Fibroblast of skin of back (primary cell): ENCODE measurements around the gene CLTA.
"Not testable (repeated sequence)": the region's sequence is repeated elsewhere in the genome, so short reads cannot be mapped to it uniquely, and the experiment has no call there.

Experiments used
- DNase-seq: peaks from one replicate; pipeline ENCODE4 v3.0.0-alpha.2; 2013

The CLTA gene

DNA sequence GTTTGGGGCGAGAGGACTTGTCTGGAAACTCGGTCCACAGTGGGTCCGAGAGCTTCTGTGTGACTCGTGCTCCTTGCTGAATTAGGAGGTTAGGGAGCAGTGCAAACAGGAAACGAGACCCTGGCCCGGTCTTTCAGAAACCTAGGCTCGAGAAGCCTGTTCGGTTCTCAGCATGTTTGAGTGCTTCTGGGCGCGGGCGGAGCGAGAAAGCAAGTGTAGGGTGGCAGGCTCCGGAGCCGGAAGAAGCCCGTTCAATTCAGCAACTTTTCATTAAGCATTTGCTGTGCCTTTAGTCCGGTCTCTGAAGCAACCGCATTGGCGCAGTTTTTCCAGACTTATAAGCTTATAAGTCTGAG, 547 bp downstream of the CLTA start:
- peak; percentile 27 for DNase-seq

DNA sequence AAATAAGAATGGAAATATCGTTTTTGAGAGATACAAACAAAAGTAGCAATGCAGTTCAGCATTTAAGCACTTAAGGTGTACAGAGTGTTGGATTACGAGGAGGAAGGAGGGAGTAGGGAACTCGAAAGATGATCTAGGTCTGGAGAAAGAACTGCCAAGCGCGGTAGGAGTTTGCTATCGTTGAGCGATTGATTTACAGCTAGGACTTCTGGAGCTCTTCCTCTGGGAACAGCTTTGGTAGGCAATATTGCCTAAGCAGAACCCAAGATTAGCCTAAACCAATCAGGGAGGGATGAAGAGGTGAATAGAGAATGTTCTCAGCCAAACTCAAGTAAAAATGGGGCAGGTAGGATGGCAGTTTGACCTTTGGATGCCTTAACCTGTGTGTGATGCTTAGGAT, 965 bp downstream of the CLTA start:
- DNase-seq = no peak

- no peak for DNase-seq
Observed at GRCh38 chr9:36192196-36192595, 1.5 kb downstream of the CLTA start.

DNA sequence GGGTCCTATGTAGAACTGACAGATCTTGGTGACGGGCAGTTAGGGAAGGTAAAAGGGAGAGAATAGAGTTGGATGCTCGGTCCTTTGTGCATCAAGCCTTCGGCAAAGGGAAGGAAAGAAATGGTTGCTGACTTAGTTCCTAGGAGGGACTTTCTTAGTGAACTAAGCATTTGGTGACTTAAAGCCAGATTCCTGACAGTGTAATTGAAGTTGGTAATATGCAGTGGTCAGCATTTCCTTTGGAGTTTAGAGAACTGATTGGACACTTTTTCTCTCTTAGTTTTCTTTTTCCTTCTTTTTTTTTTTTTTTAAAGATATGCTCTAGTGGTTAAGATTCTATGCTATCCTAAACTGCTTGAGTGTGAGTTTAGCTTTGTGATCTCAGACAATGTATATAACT, 2.3 kb downstream of the CLTA start:
- DNase-seq = no peak

DNA sequence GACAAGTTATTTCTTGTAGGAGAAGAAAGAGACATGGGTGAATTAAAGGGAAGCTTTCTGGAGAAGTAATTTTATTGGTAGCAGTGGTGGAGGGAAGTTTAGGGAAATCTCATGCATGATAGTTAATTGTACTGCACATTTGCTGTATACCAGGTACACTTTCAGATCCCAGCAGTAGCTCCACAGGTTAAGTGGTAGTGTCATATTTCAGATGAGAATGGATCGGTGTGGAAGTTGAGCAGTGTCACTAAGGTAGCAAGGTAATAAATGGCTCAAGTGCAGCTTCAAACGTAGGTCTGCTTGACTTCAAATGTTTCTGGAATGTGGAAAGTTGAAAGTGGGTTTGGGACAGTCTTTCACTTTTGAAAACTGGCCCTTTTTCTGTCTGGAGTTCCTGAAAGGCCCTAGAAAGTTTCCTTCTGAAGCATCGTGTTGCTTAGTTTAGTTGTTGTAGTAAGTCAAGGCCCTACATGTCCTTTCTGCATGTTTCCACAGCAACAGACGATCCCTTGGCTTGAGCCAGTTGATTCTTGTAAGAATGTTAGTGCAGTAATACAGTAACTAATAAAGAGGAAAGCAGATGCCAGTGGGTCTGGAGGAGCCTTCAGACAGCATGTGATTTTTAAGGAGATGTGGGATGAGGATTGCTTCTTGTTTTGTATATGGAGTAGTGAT, 3.7 kb downstream of the CLTA start:
- DNase-seq = no peak

DNA sequence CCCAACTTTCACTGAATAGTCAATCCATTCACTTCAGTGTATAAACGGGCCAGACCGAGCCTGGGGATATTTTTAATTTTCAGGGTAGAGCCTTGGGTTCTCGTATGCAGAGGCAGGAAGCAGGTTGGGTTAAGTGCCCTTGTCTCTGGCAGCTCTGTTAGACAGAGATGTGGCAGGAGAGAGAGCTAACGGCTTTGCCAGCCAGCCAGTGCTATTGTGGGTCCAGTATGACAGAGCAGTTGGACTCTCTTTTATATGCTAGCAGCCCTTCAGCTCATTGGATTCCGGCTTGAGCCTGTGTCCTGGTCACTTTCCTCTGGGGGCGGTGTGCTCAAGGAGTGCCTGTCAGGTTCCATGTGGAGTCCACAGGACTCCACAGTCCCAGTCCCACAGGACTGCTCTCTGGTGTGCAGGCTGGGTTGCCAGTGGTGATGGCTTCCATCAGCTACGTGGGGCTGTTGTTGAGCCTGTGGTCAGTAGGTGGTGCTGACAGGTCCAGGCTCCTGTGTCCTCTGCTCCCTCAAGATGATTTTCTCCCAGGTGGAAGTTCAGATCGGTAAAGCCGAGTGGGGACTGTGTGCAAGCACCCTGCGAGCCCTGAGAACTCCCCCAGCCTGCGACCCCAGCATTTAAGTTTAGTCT, 14.3 kb downstream of the CLTA start:
- DNase-seq = no peak

DNA sequence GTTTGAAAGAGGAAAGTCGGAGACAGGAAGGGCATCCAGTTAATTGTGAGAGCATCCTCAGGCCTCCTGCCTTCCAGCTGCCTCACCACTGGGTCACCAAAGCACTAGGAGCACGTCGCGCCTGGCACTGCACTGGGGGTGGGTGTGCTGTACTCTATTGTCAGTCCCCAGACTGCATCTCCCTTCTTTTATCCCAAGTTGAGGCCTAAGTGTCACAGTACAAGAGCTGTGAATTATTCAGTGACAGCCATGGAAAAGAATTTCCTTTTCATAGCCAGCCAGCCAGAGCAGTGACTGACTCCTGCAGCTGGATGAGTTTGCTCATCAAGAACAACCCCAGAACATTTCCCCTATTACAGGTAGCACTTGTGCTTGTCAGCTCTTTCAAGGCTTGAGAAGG, 16.3 kb downstream of the CLTA start:
- peak; percentile 54 for DNase-seq

DNA sequence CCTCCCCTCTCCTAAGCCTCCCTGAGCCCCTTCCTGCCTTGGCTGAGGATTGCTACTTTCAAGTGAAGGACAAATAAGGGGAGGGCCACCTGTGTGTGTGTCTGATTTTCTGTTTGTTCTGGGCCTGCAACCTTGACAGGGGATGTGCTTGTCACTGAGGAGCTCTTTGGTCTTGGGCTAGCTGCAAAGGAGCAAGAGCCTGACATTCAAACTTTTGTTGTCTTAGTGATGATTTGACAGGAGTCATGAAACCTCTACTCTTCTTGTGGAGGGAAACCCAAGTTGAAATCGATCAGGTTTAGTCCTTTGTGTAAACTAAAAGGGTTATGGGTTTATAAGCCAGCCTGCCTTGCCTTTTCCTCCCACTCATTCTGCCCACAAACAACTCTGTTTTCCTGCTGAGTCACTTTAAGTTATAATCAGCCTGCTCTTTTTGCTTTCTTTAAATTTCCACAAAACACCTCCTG, 16.9 kb downstream of the CLTA start:
- no peak for DNase-seq

DNA sequence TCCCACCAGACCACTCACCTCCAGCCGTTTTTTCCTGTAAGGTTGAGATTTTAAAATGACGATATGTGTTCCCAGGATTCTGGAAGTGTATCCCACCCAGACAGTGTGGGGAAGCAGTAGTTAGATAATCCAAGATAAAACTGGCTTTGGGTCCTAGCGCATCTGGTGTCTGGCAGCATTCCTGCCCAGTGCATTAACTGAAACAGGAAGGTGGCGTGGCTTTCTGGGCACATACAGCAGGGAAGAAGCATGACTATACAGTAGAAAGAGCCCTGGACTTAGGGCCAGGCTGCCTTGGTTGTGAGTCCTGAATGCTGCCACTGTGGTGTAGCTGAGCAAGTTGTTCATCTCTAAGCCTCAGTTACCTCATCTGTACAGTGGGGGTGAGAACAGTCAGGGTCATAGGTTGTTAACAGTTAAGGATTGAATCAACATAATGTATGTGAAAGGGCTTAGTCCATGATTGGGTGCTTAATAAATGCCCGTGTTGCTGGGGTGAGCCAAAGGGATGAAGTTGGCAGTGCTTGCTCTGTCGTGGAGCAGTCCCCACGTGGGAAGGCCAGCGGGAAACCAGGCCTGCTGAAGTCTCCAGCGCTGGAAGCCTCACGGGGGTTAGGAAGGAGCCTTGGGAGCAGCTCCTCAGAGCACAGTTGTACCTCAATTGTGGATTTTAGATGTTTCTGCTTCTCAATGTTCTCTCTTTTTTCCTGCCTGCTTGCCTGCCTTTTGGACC, 18.0 kb downstream of the CLTA start:
- DNase-seq = no peak

DNA sequence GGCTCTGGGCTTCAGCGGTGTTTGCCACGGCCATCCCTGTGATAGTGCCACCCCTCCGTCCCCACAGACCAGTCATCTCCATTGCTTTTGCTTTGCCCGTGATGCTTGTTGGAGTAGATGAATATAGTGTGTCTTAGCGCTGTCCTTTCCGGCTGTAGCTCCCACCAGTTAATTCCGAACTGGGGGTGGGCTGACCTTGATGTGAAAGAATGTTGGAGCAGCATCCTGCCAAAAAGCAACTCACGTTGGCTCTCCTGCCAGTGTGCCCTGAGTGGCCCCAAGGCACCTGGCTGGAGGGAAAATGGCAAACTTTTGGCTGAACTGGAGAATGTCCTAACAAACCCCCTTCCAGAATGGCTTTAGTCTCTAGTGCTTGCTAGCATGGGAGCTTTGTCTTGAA, 20.0 kb downstream of the CLTA start:
- DNase-seq = no peak

DNA sequence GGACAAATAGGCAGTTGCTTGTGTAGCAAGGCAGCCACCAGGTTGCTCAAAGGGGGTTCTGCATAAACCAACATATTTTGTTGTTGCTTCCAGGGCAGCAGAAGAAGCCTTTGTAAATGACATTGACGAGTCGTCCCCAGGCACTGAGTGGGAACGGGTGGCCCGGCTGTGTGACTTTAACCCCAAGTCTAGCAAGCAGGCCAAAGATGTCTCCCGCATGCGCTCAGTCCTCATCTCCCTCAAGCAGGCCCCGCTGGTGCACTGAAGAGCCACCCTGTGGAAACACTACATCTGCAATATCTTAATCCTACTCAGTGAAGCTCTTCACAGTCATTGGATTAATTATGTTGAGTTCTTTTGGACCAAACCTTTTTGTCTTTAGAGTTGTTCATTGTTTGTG, 20.8 kb downstream of the CLTA start:
- no peak for DNase-seq

GRCh38 chr9:36213387-36213786, 22.7 kb downstream of the CLTA start:
- no peak for DNase-seq

DNA sequence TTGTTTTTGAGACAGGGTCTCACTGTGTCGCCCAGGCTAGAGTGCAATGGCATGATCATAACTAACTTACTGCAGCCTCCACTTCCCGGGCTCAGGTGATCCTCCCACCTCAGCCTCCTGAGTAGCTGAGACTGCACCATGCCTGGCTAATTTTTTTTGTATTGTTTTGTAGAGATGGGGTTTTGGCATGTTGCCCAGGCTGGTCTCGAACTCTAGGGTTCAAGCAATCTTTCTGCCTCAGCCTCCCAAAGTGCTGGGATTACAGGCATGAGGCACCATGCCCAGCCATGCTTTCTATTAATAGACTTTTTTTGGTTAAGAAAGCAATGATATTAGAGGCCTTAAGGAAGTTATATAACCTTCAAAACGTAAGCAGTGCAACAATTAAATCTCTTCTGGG, 23.3 kb downstream of the CLTA start:
- no peak for DNase-seq

GRCh38 chr9:36214571-36214970, 23.9 kb downstream of the CLTA start:
- peak; percentile 34 for DNase-seq

DNA sequence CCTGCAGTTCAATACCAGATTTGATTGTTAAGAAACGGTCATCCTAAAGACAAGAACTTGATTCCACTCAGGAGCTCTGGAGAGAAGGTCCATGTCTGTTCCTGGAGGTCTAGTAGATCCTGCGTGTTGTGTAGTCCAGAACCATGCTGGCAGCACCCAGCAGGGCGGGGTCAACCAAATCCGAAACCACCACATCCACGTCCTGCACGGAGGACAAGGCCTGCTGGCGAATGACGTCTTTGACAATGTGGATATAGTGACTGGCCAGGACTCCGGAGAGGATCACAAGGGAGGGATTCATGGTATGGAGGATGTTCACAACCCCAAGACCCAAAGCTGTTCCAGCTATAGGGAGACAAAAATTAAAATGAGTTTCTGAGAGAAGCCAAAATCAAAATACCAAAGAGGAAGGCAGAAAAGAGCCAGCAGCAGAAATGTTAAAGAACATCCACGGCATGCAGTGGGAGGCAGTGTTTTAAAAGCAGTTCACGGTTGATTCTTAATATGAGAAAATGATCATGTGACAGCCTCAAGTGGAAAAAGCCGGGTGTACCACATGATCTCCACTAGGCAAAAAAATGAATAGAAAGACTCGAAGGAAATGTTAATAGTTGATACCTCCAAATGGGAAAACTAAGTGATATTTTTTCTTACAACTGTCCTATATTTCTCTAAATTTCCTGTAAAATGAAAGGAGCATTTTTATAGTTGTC, 26.7 kb downstream of the CLTA start:
- DNase-seq = no peak

DNA sequence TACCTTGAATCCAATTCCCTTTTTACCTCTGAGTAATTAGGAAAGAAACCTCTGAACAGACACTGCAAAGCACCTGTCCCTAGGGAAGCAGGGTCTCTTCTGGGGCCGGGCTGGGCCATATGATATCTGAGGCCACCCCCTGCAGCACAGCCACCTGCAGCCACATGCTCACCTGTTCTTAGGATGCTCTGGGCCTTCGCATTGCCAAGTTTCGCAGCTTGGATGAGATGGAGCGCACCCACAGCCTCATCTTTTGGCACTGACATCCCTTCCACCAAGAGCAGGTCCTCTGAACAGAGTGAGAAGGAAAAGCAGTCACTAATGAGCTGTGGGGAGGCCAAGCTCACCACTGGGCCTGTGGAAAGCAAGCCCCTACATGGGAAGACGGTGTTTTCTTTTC, 27.3 kb downstream of the CLTA start:
- no peak for DNase-seq

DNA sequence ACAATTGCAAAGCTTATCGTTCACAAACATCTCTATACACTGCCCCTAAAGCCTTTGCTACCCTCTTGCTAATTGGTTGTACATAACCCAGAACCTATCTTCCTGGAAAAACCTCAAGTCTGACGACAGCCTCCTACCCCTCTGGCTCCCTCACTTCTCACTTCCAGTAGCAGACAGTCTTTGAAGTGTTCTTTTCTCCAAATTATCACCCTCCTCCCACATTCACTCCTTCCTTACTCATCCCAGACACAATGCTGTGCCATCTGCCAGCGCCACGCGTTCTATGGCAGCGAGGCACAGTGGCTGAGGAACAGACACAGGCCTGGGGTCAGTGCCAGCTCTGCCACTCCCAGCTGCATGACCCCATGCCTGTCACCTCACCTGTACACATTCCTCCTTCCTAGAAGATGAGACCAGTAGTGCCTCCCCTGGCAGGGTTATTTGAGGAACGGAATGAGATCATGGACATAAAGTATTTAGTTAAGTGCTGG, 27.7 kb downstream of the CLTA start:
- DNase-seq = no peak

- no peak for DNase-seq
Observed at GRCh38 chr9:36221667-36222066, 30.9 kb downstream of the CLTA start.

- DNase-seq = no peak
Observed at GRCh38 chr9:36222449-36222848, 31.7 kb downstream of the CLTA start.

DNA sequence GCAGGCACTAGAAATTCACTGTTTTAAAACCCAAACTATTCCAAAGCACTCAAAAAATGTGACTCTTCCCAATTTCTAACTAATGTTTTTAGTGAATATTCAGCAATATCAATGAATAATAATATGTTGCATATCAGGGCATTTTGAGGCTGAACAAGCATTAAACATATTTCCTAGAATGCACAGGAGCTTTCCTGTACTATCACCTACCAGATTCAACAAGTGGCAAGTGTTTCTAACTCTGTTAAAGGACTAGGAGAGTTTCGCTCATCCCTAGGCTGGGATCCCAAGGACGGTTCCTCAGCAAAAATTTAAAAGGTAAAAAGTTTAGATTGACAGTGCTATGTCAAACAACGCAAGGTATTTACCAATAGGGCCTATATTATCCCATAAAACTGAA, 46.5 kb downstream of the CLTA start:
- no peak for DNase-seq

DNA sequence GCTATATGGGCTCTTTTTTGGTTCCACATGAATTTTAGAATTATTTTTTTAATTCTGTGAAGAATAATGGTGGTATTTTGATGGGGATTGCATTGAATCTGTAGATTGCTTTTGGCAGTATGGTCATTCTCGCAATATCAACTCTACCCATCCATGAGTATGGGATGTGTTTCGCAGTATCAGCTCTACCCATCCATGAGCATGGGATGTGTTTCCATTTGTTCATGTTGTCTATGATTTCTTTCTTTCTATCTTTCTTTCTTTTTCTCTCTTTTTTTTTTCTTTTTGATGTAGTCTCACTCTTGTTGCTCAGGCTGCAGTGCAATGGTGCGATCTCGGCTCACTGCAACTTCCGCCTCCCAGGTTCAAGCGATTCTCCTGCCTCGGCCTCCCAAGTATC, 48.5 kb downstream of the CLTA start:
- DNase-seq = not testable (repeated sequence)

GRCh38 chr9:36239675-36240074, 49.0 kb downstream of the CLTA start:
- not testable (repeated sequence) for DNase-seq

GRCh38 chr9:36245906-36246305, 55.2 kb downstream of the CLTA start:
- DNase-seq = no peak
